Uterus (tissue), 2 donors: ENCODE results near the gene DIP2A.

ENCODE experiments used
- POLR2A ChIP-seq, 2 donors: fragments of 450-650 bp; IDR thresholded peaks; one replicate each; pipeline ENCODE4 v1.6.1; 2016; ENCODE audit warnings: antibody characterized with exemption in 2 of 2, mild to moderate bottlenecking in 1 of 2, moderate library complexity in 1 of 2
- TF ChIP-seq, protein P1 (sequence below), 4 experiments: fragments of 200-600 bp in 2 of 4; fragments of 450-650 bp in 2 of 4; sonication (generic) in 2 of 4; IDR thresholded peaks; one replicate each; pipeline ENCODE4 v1.5.1; 2016 to 2019; ENCODE audit warnings: antibody characterized with exemption in 4 of 4, mild to moderate bottlenecking in 2 of 4, moderate library complexity in 1 of 4

DNA sequence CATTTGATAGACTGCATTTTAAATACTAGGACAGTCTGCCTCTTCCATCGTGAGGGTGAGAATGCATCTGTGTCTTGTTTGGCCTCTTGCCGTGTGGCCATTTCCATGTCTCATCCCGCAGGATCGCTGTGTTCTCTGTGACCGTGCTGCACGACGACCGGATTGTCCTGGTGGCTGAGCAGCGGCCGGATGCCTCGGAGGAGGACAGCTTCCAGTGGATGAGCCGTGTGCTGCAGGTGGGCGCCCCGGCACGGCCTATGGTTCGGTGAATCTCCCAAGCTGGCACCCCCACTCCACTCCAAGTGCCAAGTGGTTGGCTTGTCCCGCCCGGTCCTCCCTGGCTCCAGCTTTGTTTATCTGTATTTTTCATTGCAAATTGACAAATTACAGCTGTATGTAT, 91.0 kb downstream of the DIP2A start:
- TF ChIP-seq, protein P1, sequence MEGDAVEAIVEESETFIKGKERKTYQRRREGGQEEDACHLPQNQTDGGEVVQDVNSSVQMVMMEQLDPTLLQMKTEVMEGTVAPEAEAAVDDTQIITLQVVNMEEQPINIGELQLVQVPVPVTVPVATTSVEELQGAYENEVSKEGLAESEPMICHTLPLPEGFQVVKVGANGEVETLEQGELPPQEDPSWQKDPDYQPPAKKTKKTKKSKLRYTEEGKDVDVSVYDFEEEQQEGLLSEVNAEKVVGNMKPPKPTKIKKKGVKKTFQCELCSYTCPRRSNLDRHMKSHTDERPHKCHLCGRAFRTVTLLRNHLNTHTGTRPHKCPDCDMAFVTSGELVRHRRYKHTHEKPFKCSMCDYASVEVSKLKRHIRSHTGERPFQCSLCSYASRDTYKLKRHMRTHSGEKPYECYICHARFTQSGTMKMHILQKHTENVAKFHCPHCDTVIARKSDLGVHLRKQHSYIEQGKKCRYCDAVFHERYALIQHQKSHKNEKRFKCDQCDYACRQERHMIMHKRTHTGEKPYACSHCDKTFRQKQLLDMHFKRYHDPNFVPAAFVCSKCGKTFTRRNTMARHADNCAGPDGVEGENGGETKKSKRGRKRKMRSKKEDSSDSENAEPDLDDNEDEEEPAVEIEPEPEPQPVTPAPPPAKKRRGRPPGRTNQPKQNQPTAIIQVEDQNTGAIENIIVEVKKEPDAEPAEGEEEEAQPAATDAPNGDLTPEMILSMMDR (IDR thresholded peaks at IDR 0.05): no peak
- TF ChIP-seq POLR2A (IDR thresholded peaks at IDR 0.05): no peak
